SU-DHL-6 (cell line): ENCODE results near the gene ZNF45.

Experiments used
- CTCF ChIP-seq: fragments of 200-600 bp; sonication (generic); IDR thresholded peaks from one replicate; pipeline ENCODE4 v1.5.1; 2017; ENCODE audit warnings: antibody characterized with exemption, mild to moderate bottlenecking, low read length, moderate library complexity; ENCODE audit not compliant: insufficient read depth, poor library complexity, severe bottlenecking
- EZH2phosphoT487 ChIP-seq: fragments of 200-600 bp; sonication (generic), shearing (Covaris generic); conservative IDR thresholded peaks from 2 replicates; pipeline ENCODE4 v1.6.1; 2018; ENCODE audit warnings: mild to moderate bottlenecking, antibody characterized with exemption, low read length, moderate library complexity, mixed read lengths

- no peak for TF ChIP-seq CTCF
- TF ChIP-seq EZH2phosphoT487, result no peak
Observed at GRCh38 chr19:43983544-43983911, 48.4 kb upstream of the ZNF45 start.
